Activated naive CD8-positive, alpha-beta T cell treated with anti-CD3 and anti-CD28 coated beads, Interleukin-2, amount 50 U/mL, for 24 hours (primary cell): Measurements from ENCODE around the gene EMC10.
"Not testable (repeated sequence)": the region's sequence is repeated elsewhere in the genome, so short reads cannot be mapped to it uniquely, and the experiment has no call there.

Experiments used
- ATAC-seq: fragments of 150-1000 bp; cut with Tn5 transposase; one replicate; pipeline ENCODE4 v1.10.0; 2021
- DNase-seq: peaks from one replicate; pipeline ENCODE4 v3.0.0; 2021
- H3K27ac Mint-ChIP-seq: one replicate; pipeline ENCODE4 v1.8.0; 2021; ENCODE audit warnings: mild to moderate bottlenecking, mixed read lengths
- H3K27me3 Mint-ChIP-seq: one replicate; pipeline ENCODE4 v1.8.0; 2021; ENCODE audit warnings: mixed read lengths
- H3K36me3 Mint-ChIP-seq: one replicate; pipeline ENCODE4 v1.8.0; 2021; ENCODE audit warnings: low read depth, mixed read lengths
- H3K4me1 Mint-ChIP-seq: one replicate; pipeline ENCODE4 v1.8.0; 2021; ENCODE audit warnings: mixed read lengths
- H3K4me3 Mint-ChIP-seq: one replicate; pipeline ENCODE4 v1.8.0; 2021; ENCODE audit warnings: mild to moderate bottlenecking, moderate library complexity, mixed read lengths
- H3K9me3 Mint-ChIP-seq: one replicate; pipeline ENCODE4 v1.8.0; 2021; ENCODE audit warnings: mixed read lengths

The EMC10 gene

DNA sequence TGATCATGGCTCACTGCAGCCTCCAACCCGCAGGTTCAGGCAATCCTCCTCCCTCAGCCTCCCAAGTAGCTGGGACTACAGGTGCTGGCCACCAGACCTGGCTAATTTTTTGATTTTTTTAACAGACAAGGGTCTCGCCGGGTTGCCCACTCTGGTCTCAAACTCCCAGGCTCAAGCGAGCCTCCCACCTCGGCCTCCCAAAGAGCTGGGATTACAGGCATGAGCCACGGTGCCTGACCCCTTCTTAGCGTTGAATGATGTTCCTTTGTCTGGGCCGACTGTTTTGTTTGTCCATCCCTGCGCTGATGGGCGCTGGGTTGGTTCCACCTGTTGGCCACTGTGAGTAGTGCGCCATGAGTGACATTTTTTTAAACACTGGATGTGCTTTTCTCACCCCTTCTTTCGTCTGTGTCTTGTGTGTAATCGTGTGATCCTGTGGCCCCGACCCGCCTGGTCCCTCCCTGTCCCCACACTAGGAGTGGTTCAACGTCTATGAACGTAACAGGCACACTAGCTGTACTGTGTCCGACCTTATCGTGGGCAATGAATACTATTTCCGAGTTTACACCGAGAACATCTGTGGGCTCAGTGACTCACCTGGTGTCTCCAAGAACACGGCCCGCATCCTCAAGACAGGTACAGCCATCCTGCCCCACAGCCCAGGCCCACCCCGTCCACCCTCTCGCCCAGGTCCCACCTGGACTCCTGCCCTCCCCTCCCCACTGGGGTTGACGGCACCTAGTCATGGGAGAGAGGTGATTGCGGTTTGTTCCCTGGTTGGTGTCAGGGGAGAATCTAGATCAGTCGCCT, 15.0 kb upstream of the EMC10 start:
- Mint-ChIP-seq H3K27ac (no peak overlapping the region), H3K36me3 (no peaks in the 10 kb centered on the region), H3K27me3 (peaks cover 41% of the 10 kb centered on the region), H3K4me3 (no peak overlapping the region), H3K9me3 (no peaks in the 10 kb centered on the region), H3K4me1 (peaks cover 14% of the 10 kb centered on the region)
- DNase-seq (peak; percentile 66), ATAC-seq (peak; percentile 43)

DNA sequence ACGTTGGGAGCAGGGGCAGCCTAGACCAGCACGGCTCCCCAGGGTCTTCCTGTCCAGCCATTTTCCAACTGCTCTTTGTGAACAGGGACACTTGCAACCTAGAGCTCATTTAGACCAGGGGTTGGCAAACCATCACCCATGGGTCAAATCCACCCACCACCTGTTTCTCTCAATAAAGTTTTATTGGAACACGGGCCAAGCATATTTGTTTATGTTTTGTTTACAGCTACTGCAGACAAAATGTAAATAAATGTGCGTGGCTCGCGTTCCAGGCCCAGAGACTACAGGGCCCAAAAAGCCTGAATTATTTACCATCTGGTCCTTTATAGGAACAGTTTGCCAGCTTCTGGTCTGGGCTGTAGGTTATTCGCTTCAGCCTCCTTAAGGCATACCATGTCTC, 13.3 kb upstream of the EMC10 start:
- Mint-ChIP-seq H3K36me3 (no peaks in the 10 kb centered on the region), H3K4me3 (no peak overlapping the region), H3K27ac (no peak overlapping the region), H3K9me3 (no peaks in the 10 kb centered on the region), H3K4me1 (peaks cover 14% of the 10 kb centered on the region), H3K27me3 (peaks cover 29% of the 10 kb centered on the region)
- no peak for ATAC-seq
- no peak for DNase-seq

DNA sequence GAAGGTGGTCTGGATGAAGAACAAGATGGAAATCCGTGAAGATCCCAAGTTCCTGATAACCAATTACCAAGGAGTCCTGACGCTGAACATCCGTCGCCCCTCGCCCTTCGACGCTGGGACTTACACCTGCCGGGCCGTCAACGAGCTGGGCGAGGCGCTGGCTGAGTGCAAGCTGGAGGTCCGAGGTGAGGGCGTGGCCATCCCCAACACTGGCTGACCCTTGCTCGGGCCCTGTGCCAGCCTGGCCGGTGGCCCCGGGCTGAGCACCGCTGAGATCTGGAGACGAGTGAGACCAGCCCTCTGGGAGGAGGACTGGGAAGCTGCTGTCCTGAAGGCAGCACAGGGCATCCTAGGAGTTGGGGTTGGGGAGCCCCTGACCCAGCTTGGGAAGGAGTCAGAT, 12.0 kb upstream of the EMC10 start:
- ATAC-seq (no peak), DNase-seq (no peak)
- Mint-ChIP-seq H3K9me3 (no peaks in the 10 kb centered on the region), H3K36me3 (no peaks in the 10 kb centered on the region), H3K27me3 (peaks cover 27% of the 10 kb centered on the region), H3K4me3 (no peak overlapping the region), H3K27ac (no peak overlapping the region), H3K4me1 (peaks cover 14% of the 10 kb centered on the region)

DNA sequence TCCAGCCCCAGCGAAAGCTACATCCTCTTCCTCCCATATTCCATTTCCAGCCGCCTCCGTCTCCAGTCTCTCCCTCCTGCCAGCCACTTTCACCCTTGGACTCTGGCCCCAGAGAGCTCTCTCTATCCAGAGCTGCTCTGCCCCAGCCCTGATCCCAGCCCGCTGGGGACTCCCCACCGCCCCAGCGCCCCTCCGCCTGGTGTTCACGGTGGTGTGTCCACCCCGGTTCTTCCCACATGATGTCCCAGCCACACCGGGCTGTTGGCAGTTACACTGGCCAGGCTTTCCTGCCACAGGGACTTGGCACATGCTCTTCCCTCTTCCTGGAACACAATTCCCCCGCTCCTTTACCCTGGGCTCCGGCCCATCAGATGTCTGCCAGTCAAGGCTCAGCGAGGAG, 11.3 kb upstream of the EMC10 start:
- Mint-ChIP-seq H3K4me3 (no peak overlapping the region), H3K27ac (no peak overlapping the region), H3K36me3 (no peaks in the 10 kb centered on the region), H3K4me1 (peaks cover 9% of the 10 kb centered on the region), H3K27me3 (peaks cover 21% of the 10 kb centered on the region), H3K9me3 (no peaks in the 10 kb centered on the region)
- no peak for ATAC-seq
- DNase-seq = no peak

DNA sequence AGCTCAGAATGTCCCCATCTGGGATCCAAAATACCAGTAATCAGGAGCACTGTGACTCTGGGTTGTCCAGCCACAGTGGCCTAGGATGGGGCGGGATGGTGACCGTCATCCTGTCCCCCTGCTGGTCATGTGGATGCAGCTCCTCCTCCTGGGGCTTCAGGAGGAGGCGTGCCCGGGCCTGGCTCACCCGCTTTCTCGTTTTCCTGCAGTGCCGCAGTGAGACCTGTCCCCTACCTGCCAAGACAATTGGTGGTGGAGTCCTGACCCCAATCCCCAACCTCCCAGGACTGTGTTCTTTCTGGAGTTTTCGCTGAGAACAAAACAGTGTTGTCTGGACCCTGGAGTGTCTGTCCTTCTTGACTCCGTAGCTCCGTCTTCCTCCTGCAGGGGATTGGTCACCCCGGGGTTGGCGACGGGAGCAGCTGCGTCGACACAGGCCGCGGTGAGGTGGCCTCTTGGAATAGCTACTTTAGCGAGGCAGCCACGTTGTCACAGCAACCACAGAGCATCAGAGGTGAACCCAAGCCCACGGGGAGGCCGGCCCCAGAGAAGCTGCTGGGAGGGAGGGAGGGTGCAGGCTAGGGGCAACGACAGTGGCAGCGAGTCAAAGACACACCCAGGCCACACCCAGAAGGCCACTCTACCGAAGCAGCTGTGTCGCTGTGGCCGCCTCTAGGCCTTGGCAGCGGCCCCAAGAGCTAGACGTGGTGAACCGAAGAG, 10.2 kb upstream of the EMC10 start:
- Mint-ChIP-seq H3K27ac (no peak overlapping the region), H3K36me3 (no peaks in the 10 kb centered on the region), H3K27me3 (peaks cover 16% of the 10 kb centered on the region), H3K4me1 (peaks cover 2% of the 10 kb centered on the region), H3K4me3 (no peak overlapping the region), H3K9me3 (no peaks in the 10 kb centered on the region)
- DNase-seq = no peak
- ATAC-seq = no peak

DNA sequence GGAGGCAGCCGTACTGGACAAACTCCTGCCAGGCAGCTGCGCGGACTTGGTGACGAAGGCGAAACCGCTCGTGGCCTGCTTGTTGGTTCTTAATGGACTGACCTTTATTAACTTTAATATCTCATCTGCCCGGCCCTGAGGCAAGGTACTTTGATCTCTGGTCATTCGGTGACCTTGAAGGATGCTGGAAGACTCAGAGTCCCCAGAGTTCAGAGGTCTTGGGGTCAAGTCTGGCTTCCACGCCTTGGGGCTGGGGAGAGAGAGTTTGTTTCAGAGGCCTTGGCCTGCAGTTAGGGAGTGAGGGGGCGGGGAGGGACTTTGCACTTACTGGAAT, 9.6 kb upstream of the EMC10 start:
- Mint-ChIP-seq H3K27me3 (peaks cover 13% of the 10 kb centered on the region), H3K9me3 (no peaks in the 10 kb centered on the region), H3K4me3 (no peak overlapping the region), H3K27ac (no peak overlapping the region), H3K36me3 (no peaks in the 10 kb centered on the region), H3K4me1 (no peaks in the 10 kb centered on the region)
- ATAC-seq = no peak
- no peak for DNase-seq

DNA sequence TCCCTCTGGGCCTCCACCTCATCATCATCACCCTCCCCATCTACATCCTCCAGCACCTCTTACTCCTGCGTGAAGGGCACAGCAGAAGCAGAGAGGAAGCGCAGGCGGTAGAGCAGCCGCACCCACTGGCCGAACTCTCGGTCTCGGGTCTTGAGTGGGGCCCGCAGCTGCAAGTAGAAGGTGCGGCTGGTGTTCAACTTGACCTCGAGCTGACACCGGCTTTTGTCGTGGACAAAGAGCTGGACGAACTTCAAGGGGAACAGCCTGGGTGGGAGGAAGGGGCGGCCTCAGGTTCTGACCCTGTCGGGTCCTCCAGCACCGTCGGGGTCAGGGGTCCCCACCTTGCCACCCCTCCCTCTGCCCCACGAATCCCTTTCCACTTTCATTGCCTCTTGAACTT, 8.7 kb upstream of the EMC10 start:
- peaks cover 11% of the 10 kb centered on the region for H3K27me3 Mint-ChIP-seq

DNA sequence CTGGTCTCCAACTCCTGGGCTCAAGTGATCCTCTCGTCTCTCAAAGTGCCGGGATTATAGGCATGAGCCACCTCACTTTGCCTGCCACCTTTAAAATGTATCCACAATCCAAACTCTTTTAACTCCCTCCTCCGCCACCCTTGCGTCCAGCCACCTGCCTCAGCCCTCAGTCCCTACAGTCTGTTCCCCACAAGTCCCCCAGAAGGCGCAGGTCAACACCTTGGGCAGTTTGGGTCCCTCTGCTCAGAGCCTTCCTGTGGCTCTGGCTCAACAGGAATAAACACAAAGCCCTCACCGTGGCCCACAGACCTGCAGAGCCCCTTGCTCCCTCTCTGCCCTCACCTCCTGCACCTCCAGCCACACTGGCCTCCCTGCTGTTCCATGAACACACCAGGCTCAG, 7.5 kb upstream of the EMC10 start:
- no peaks in the 10 kb centered on the region for H3K9me3 Mint-ChIP-seq
- peaks cover 9% of the 10 kb centered on the region for H3K27me3 Mint-ChIP-seq
- H3K4me1 Mint-ChIP-seq = no peaks in the 10 kb centered on the region
- no peak overlapping the region for H3K27ac Mint-ChIP-seq
- no peaks in the 10 kb centered on the region for H3K36me3 Mint-ChIP-seq
- DNase-seq = no peak
- no peak for ATAC-seq
- no peak overlapping the region for H3K4me3 Mint-ChIP-seq

More for the DNA sequence above, 8.7 kb upstream of the EMC10 start:
- no peak for DNase-seq
- Mint-ChIP-seq H3K4me3 (no peak overlapping the region), H3K9me3 (no peaks in the 10 kb centered on the region), H3K36me3 (no peaks in the 10 kb centered on the region), H3K4me1 (no peaks in the 10 kb centered on the region), H3K27ac (no peak overlapping the region)
- no peak for ATAC-seq

DNA sequence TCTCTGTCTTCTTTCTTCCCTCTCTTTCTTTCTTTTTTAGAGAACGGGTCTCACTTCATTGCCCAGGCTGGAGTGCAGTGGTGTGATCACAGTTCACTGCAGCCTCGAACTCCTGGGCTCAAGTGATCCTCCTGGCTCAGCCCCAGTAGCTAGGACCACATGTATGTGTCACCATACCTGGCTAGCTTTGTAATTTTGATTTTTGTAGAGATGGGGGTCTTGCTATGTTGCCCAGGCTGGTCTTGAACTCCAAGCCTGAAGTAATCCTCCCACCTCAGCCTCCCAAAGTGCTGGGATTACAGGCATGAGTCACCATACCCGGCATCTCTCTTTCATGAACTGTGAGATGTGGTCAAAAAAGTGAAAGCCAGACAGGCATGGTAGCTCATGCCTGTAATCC, 3.0 kb upstream of the EMC10 start:
- H3K27me3 Mint-ChIP-seq, H3K27ac Mint-ChIP-seq, H3K4me3 Mint-ChIP-seq, ATAC-seq, DNase-seq, H3K36me3 Mint-ChIP-seq, H3K9me3 Mint-ChIP-seq: not testable (repeated sequence)
- peaks cover 20% of the 10 kb centered on the region for H3K4me1 Mint-ChIP-seq

DNA sequence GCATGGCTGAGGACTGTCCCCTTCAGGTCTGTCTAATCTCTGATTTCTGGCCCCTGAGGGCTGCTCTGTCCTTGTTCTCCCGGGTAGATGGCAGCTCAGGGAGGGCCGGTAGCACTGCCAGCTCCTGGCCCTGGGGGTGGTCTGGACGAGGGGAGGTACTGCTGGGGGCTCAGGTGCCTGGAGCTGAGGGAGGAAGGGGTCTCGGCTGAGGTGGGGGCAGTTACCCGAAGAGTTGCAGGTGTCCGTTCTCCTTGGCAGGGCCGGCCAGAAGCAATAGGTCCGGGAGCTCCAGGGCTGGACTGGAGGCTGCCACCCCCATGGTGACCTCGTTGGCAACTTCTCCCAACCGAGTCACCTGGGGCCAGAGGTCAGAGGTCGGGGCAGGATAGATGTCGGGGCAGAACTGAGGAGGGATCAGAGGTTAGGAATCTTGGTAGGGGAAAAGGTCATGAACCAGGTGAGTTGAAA, 1.2 kb upstream of the EMC10 start:
- Mint-ChIP-seq H3K27ac (peak overlapping the region; percentile 91), H3K4me3 (peak overlapping the region; percentile 34), H3K36me3 (peaks cover 11% of the 10 kb centered on the region), H3K27me3 (no peaks in the 10 kb centered on the region), H3K9me3 (no peaks in the 10 kb centered on the region), H3K4me1 (peaks cover 24% of the 10 kb centered on the region)
- ATAC-seq = no peak
- DNase-seq = no peak

DNA sequence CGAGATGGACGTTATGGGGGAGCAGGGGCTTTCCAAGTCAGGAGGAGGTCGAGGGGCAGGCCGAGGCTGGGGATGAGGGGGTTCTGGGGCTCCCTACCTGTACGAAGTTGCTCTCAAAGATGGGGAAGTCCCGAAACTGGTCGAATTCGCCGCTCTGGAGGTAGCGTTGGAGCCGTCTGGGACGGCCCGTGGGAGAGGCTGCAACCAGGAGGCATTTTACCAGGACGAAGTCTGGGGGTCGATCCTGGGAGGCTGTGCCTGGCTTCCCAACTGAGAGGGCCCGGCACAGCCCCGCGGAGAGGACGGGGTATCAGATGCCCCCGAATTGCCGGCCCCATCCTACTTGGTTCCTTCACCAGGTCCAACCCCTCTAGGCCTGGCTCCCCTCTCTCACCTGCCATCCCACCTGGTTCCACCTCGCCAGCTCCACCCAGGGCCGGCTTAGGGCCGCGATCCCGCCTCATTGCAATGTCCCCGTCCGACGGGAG, 527 bp upstream of the EMC10 start:
- no peak for ATAC-seq
- Mint-ChIP-seq H3K27me3 (no peaks in the 10 kb centered on the region), H3K4me1 (peaks cover 24% of the 10 kb centered on the region), H3K27ac (peak overlapping the region; percentile 91), H3K4me3 (peak overlapping the region; percentile 98), H3K36me3 (peaks cover 11% of the 10 kb centered on the region), H3K9me3 (no peaks in the 10 kb centered on the region)
- no peak for DNase-seq

DNA sequence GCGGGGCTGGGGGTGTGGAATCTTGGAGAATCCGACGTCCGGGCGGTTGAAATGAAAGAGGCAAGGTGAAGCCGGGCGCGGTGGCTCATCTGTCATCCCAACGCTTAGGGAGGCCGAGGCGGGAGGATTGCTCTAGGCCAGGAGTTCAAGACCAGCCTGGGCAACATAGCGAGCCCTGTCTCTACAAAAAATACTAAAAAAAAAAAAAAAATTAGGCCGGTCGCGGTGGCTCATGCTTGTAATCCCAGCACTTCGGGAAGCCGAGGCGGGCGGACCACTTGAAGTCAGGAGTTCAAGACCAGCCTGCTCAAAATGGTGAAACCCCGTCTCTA, 566 bp downstream of the EMC10 start:
- peak overlapping the region; percentile 98 for H3K4me3 Mint-ChIP-seq
- ATAC-seq (no peak), DNase-seq (no peak)
- no peaks in the 10 kb centered on the region for H3K9me3 Mint-ChIP-seq
- no peaks in the 10 kb centered on the region for H3K27me3 Mint-ChIP-seq
- H3K36me3 Mint-ChIP-seq = peaks cover 11% of the 10 kb centered on the region
- H3K27ac Mint-ChIP-seq = peak overlapping the region; percentile 91
- peaks cover 24% of the 10 kb centered on the region for H3K4me1 Mint-ChIP-seq

DNA sequence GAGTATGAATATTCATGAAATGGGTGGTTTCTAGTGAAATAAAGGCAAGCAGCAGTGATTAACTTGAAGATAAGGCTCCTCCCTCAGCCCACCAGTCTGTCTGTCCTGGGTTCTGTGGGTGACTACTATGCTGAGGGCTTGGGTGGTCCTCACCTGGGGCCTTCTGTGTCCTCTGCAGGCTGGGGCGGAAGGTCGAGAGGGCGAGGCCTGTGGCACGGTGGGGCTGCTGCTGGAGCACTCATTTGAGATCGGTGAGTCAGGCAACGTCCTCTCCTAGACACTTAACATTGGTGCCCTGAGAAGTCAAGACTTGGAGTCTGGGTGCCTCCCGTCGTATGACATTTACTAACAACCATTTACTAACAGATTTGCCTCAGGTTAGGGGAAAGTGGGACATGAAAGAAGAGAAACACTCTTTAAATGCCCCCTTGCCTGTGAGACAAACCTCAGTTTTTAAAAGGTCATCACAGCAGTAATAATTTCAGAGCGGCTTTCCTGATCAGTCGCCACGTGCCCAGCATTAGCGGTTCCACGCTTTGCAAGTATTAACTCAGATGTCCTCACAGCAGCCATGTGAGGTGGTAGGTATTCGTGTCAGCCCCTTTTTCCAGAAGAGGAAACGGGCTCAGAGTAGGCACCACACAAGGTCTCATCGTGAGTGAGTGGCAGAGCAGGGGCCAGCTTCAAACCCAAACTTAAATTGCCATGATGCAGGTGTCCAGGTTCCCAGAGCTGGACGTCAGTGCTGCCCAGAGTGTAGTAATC, 1.6 kb downstream of the EMC10 start:
- Mint-ChIP-seq H3K4me1 (peaks cover 24% of the 10 kb centered on the region), H3K27me3 (no peaks in the 10 kb centered on the region), H3K4me3 (peak overlapping the region; percentile 98), H3K36me3 (peaks cover 13% of the 10 kb centered on the region), H3K27ac (peak overlapping the region; percentile 47), H3K9me3 (no peaks in the 10 kb centered on the region)
- DNase-seq (no peak), ATAC-seq (no peak)

DNA sequence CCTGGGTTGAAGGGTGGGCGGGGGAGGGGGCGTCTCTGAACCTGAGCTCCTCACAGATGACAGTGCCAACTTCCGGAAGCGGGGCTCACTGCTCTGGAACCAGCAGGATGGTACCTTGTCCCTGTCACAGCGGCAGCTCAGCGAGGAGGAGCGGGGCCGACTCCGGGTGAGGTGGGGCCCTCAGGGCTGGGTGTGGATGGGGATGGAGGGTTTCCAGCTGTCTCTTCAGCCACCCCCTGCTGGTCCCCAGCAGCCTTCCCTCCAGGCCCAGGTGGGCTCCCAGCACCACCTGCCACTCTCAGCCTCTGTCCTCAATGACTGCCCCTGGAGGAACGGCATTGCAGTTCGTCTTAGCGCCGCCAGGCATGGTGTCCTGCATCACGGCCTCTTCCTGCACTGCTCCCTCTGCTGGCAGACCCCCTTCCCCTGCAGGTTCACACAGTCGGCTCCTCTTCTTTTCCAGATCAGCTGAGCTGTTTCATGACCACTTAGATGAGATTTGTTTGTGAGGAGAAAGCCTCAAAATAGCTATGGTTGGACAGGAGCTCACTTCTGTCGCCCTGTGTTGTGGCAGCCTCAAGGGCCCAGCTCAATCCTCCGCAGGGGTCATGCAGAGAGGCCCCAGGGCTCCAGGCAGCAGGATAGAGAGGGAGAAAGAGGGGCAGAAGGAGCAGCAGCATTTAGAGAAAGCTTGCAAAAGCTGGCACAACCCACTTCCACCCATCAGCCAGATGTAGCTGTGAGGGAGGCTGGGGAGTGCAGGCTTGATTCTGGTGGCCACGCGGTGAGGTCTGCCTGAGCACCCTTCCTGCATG, 2.8 kb downstream of the EMC10 start:
- H3K36me3 Mint-ChIP-seq = peaks cover 19% of the 10 kb centered on the region
- peaks cover 24% of the 10 kb centered on the region for H3K4me1 Mint-ChIP-seq
- DNase-seq (peak; percentile 30), ATAC-seq (no peak)
- no peak overlapping the region for H3K4me3 Mint-ChIP-seq
- no peaks in the 10 kb centered on the region for H3K27me3 Mint-ChIP-seq
- H3K27ac Mint-ChIP-seq = no peak overlapping the region
- no peaks in the 10 kb centered on the region for H3K9me3 Mint-ChIP-seq
